Measurements from ENCODE around the gene DCST2. TPM values are rescaled to one million over a fixed set of nuclear protein-coding genes. Genes with fewer than 3 reads are reported as not detected.

The DCST2 gene
- total RNA-seq, 4 donors from 2014 or later = 0.35 to 0.54 TPM; not detected in 2

DNA sequence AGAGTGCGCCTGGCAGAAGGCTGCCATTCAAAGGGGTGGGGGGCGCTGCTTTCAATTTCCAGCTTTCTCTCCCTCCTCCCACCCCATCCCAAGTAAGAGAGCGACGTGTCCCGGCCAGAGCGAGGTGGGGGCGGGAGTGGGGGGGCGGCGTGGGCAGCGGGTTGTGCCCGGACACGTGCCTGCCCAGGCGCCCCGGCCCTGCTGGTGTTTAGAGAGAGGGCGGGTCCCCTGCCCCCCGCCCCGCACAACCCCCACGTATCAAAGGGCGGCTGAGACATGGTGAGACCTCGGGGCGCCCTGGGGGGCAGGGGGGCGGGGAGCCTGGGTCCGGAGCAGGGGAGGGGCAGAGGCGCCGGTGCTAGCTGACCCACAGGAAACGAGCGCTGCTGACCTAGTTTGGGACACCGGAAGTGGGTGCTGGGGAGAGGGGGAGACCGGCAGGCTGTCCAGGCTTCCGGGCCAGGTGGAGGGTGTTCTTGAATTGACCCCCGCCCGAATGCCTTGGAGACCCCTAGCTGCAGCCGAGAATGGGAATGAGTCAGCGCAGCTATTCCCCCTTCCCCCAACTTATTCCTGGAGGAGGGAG, 29.7 kb downstream of the DCST2 start:
- WGBS, 2 donors (ENCODE audit: low coverage in 1 of 2) = 0% methylated on average over 3 to 5 of the region's 34 CpGs
- Histone ChIP-seq H3K4me1 (peaks cover 6 to 65% (median 37%) of the 10 kb centered on the region in 3 donors), H3K27ac (peak overlapping the region; percentile 88 to 97 (median 96)), H3K27me3 (no peaks in the 10 kb centered on the region), H3K36me3 (no peaks in the 10 kb centered on the region), H3K4me3 (peak overlapping the region; percentile 76 to 89), H3K9me3 (no peaks in the 10 kb centered on the region)
- TF ChIP-seq EP300 (IDR thresholded peaks at IDR 0.05) (no peak), POLR2AphosphoS5 (IDR thresholded peaks at IDR 0.05) (peak; percentile 3), POLR2A (IDR thresholded peaks at IDR 0.05) (no peak)
- ATAC-seq = no peak

DNA sequence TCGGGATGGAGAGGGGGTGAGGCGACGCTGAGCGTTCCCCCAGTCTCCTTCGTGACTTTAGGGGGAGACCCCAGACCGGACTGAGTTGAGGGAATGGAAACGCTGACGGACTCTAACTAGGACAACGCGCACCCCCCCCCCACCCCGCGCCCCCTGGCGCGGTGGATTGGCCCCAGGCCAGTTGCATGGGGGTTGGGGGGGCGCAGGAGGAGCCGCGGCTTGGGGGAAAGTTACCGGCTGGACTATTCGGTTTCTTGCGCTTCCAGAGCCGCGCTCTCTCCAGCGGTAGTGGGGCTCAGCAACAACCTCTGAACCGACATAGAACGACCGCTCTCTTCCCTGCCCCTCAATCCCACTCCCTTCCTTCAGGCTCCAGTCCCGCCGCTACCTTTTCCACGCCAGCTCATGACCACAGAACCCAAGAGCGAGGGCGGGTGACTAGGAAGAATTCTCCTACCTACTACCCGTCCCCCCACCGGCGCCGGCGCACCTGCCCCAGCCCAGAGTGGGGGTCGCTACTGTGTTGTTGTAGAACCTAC, 30.3 kb downstream of the DCST2 start:
- no peak for ATAC-seq
- no peak for TF ChIP-seq POLR2A (IDR thresholded peaks at IDR 0.05)
- TF ChIP-seq POLR2AphosphoS5 (IDR thresholded peaks at IDR 0.05) = no peak
- TF ChIP-seq CTCF (IDR thresholded peaks at IDR 0.05) = no peak
- no peak for TF ChIP-seq EP300 (IDR thresholded peaks at IDR 0.05)
- peak overlapping the region; percentile 76 to 89 for H3K4me3 ChIP-seq
- H3K9me3 ChIP-seq = no peaks in the 10 kb centered on the region
- H3K27ac ChIP-seq = peak overlapping the region; percentile 88 to 97 (median 96)
- no peaks in the 10 kb centered on the region for H3K27me3 ChIP-seq
- WGBS, 2 donors (ENCODE audit: low coverage in 1 of 2) = 0 to 1% methylated on average over 13 to 19 of the region's 37 CpGs
- H3K36me3 ChIP-seq = no peaks in the 10 kb centered on the region
- peaks cover 6 to 65% (median 38%) of the 10 kb centered on the region in 3 donors for H3K4me1 ChIP-seq

GRCh38 chr1:155002464-155003226, 30.9 kb downstream of the DCST2 start, which contains the start of gene ZBTB7B:
TSS of gene ZBTB7B (plus strand) at chr1:155002802. CDS start at chr1:155014661, 11,859 bp downstream.
- 0% methylated on average over 4 to 10 of the region's 35 CpGs for WGBS, 2 donors (ENCODE audit: low coverage in 1 of 2)
- Histone ChIP-seq H3K4me3 (peak within 1 kb of the TSS; percentile 76 to 89), H3K27ac (peak within 1 kb of the TSS; percentile 88 to 97 (median 96)), H3K9me3 (no peaks in the 10 kb centered on the region), H3K4me1 (peaks cover 6 to 61% (median 36%) of the 10 kb centered on the region in 3 donors), H3K36me3 (no peaks in the 10 kb centered on the region), H3K27me3 (no peaks in the 10 kb centered on the region)
- peak; percentile 32 for ATAC-seq
- no peak for TF ChIP-seq POLR2AphosphoS5 (IDR thresholded peaks at IDR 0.05)
- TF ChIP-seq POLR2A (IDR thresholded peaks at IDR 0.05) = peak in 1 of 2 donors; percentile 20
- TF ChIP-seq CTCF (IDR thresholded peaks at IDR 0.05) = peak in 2 of 4 experiments; percentile 18 to 21
- no peak for TF ChIP-seq EP300 (IDR thresholded peaks at IDR 0.05)

DNA sequence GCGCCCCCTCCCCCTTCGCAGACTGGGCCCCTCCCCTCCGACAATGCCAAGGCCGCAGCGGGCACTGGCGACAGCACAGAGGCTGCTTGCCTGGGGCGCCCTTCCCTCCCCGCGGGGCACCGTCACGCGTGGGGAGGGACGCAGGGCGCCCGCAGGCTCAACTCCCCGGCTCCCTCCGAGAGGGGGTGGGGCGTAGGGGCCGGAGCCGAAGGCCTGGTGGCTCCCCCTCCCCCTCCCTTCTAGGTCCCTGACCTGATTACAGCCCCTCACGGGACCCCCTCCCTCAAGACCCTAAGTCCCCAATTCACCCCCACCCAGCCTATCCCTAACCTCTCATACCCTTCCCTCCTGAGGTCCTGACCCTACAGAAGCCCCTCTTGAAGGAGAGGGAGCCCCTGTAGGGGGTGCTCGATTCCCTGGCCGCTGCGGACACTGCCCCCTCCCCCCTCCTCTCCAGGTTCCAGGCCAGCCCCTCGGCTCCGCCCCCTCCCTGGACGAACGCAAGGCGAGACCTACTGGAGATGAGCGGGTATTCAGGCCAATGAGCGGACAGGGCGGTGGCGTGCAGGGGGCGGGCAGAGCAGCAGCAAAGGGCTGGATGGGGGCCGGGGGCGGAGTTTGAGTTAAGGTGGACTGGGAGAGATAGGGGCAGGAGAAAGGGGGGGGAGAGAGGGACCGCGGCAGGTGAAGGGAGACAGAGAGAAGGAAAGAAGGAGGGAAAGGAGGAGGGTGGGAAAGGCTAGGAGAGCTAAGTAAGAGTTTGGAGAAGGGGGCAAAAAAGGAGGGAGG, 31.7 kb downstream of the DCST2 start:
- H3K4me1 ChIP-seq = peaks cover 6 to 53% (median 30%) of the 10 kb centered on the region in 3 donors
- 0% methylated on average over 1 to 9 of the region's 38 CpGs for WGBS, 2 donors (ENCODE audit: low coverage in 1 of 2)
- peak; percentile 89 for ATAC-seq

More for the DNA sequence above, 31.7 kb downstream of the DCST2 start:
- H3K27ac ChIP-seq = peak overlapping the region; percentile 88 to 97 (median 96)
- TF ChIP-seq POLR2AphosphoS5 (IDR thresholded peaks at IDR 0.05) = peak; percentile 62
- peak; percentile 36 to 59 for TF ChIP-seq POLR2A (IDR thresholded peaks at IDR 0.05)
- peak in 3 of 4 experiments; percentile 30 to 65 (median 46) for TF ChIP-seq CTCF (IDR thresholded peaks at IDR 0.05)
- TF ChIP-seq EP300 (IDR thresholded peaks at IDR 0.05) = no peak
- no peaks in the 10 kb centered on the region for H3K9me3 ChIP-seq
- H3K4me3 ChIP-seq = peak overlapping the region; percentile 76 to 89
- H3K36me3 ChIP-seq = no peaks in the 10 kb centered on the region
- H3K27me3 ChIP-seq = no peaks in the 10 kb centered on the region
